Colonic mucosa (tissue), 4 donors: ENCODE results near the gene RASAL2. TPM values are rescaled to one million over a fixed set of nuclear protein-coding genes. Genes with fewer than 3 reads are reported as not detected.

Experiments used
- DNase-seq: peaks from one replicate; pipeline ENCODE4 v3.0.0-alpha.2; 2020
- H3K27ac ChIP-seq: fragments of 200-600 bp; one replicate; pipeline ENCODE4 v1.8.0; 2021
- H3K27me3 ChIP-seq: fragments of 200-600 bp; one replicate; pipeline ENCODE4 v1.8.0; 2021
- H3K36me3 ChIP-seq: fragments of 200-600 bp; one replicate; pipeline ENCODE4 v1.8.0; 2021
- H3K4me1 ChIP-seq: fragments of 200-600 bp; one replicate; pipeline ENCODE4 v1.8.0; 2021; ENCODE audit warnings: mild to moderate bottlenecking
- H3K4me3 ChIP-seq: fragments of 200-600 bp; one replicate; pipeline ENCODE4 v1.8.0; 2021
- H3K9ac ChIP-seq, 2 donors: one replicate each; pipeline ENCODE4 v1.7.0; 2013; ENCODE audit warnings: control low read depth in 2 of 2, low read depth in 2 of 2, low read length in 2 of 2
- H3K9me3 ChIP-seq: fragments of 200-600 bp; one replicate; pipeline ENCODE4 v1.8.0; 2021
- CTCF ChIP-seq: fragments of 200-600 bp; IDR thresholded peaks from one replicate; pipeline ENCODE4 v1.8.0; 2022; ENCODE audit warnings: antibody characterized with exemption, mild to moderate bottlenecking
- intact Hi-C: fragments of 100-400 bp; cut with DNase I; formaldehyde crosslinking; loops from one replicate; pipeline ENCODE4 v1.14.1; 2022
- total RNA-seq, 2 donors: library from RNA; stranded (reverse); fragmentation: NEBNext Ultra II Directional in 1 of 2; extraction: Animal tissue kit (Norgen Biotek cat#: 25700) in 1 of 2; gene quantifications; one replicate each; pipeline ENCODE4 v1.2.1, GENCODE V29; 2021
- donor health status: healthy.
- donor health status: DM: no; HTN: no; CAD: no.
- donor health status: DM: no; HTN: no; CAD: no.

The RASAL2 gene
- total RNA-seq, 2 donors from 2014 or later: 9.7 to 11.8 TPM

- Histone ChIP-seq H3K36me3 (no peaks in the 10 kb centered on the region), H3K4me3 (no peak overlapping the region), H3K9ac (no peak overlapping the region), H3K27ac (no peak overlapping the region), H3K27me3 (no peaks in the 10 kb centered on the region), H3K9me3 (no peaks in the 10 kb centered on the region), H3K4me1 (no peaks in the 10 kb centered on the region)
- TF ChIP-seq CTCF: no peak
- intact Hi-C loops: no loop called here
- no peak for DNase-seq
These were observed 311.2 kb downstream of the RASAL2 start for GRCh38 chr1:178405137-178405536.

GRCh38 chr1:178407215-178407614 is 313.3 kb downstream of the RASAL2 start:
- Histone ChIP-seq H3K27me3 (no peaks in the 10 kb centered on the region), H3K36me3 (no peaks in the 10 kb centered on the region), H3K27ac (no peak overlapping the region), H3K4me3 (no peak overlapping the region), H3K9me3 (no peaks in the 10 kb centered on the region), H3K4me1 (no peaks in the 10 kb centered on the region), H3K9ac (no peak overlapping the region)
- intact Hi-C loops: no loop called here
- no peak for DNase-seq
- no peak for TF ChIP-seq CTCF

- no peak for DNase-seq
- Histone ChIP-seq H3K4me1 (no peaks in the 10 kb centered on the region), H3K36me3 (no peaks in the 10 kb centered on the region), H3K9ac (no peak overlapping the region), H3K27ac (no peak overlapping the region), H3K9me3 (no peaks in the 10 kb centered on the region), H3K4me3 (no peak overlapping the region), H3K27me3 (no peaks in the 10 kb centered on the region)
- intact Hi-C loops: no loop called here
- no peak for TF ChIP-seq CTCF
These were observed 313.8 kb downstream of the RASAL2 start for GRCh38 chr1:178407655-178408054.

GRCh38 chr1:178408871-178409270 is 315.0 kb downstream of the RASAL2 start:
- H3K27me3 ChIP-seq: no peaks in the 10 kb centered on the region
- H3K9me3 ChIP-seq: no peaks in the 10 kb centered on the region
- H3K27ac ChIP-seq: no peak overlapping the region
- no peaks in the 10 kb centered on the region for H3K36me3 ChIP-seq
- no peak overlapping the region for H3K4me3 ChIP-seq
- no peaks in the 10 kb centered on the region for H3K4me1 ChIP-seq
- TF ChIP-seq CTCF: no peak
- intact Hi-C loops: no loop called here
- no peak overlapping the region for H3K9ac ChIP-seq
- DNase-seq: no peak

GRCh38 chr1:178409541-178409940 is 315.6 kb downstream of the RASAL2 start:
- intact Hi-C loops: no loop called here
- H3K9ac ChIP-seq: no peak overlapping the region
- DNase-seq: no peak
- no peaks in the 10 kb centered on the region for H3K36me3 ChIP-seq
- H3K27ac ChIP-seq: no peak overlapping the region
- no peaks in the 10 kb centered on the region for H3K9me3 ChIP-seq
- no peaks in the 10 kb centered on the region for H3K4me1 ChIP-seq
- H3K27me3 ChIP-seq: no peaks in the 10 kb centered on the region
- H3K4me3 ChIP-seq: no peak overlapping the region
- TF ChIP-seq CTCF: no peak
